Measurements from ENCODE around the gene DFFB.
A peak's percentile ranks its signal among the peaks of the same experiment; 100 is the strongest.
"Not testable (repeated sequence)": the region's sequence is repeated elsewhere in the genome, so short reads cannot be mapped to it uniquely, and the experiment has no call there.

The DFFB gene, protein sequence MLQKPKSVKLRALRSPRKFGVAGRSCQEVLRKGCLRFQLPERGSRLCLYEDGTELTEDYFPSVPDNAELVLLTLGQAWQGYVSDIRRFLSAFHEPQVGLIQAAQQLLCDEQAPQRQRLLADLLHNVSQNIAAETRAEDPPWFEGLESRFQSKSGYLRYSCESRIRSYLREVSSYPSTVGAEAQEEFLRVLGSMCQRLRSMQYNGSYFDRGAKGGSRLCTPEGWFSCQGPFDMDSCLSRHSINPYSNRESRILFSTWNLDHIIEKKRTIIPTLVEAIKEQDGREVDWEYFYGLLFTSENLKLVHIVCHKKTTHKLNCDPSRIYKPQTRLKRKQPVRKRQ

GRCh38 chr1:3856923-3857790, at the start of gene DFFB, which contains the start of gene CEP104:
Gene DFFB, plus strand, starts transcription at chr1:3857476. Its CDS starts 128 bp downstream, at chr1:3857604.
Gene CEP104, minus strand, starts transcription at chr1:3857211. Its CDS starts 4,804 bp downstream, at chr1:3852407.
- peak; percentile 45 for DNase-seq

DNA sequence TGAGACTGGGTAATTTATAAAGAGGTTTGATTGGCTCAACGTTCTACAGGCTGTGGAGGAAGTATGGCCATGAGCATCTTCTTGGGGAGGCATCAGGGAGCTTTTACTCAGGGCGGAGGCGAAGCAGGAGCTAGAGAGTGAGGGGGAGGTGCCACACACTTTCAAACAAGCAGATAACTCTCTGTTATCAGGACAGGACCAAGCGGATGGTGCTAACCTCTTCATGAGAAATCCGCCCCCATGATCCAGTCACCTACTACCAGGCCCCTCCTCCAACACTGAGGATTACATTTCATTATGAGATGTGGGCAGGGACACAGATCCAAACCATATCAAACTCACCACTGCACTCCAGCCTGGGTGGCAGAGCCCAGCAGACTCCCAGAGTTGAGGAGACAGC, 49.5 kb upstream of the DFFB start:
- DNase-seq: no peak

DNA sequence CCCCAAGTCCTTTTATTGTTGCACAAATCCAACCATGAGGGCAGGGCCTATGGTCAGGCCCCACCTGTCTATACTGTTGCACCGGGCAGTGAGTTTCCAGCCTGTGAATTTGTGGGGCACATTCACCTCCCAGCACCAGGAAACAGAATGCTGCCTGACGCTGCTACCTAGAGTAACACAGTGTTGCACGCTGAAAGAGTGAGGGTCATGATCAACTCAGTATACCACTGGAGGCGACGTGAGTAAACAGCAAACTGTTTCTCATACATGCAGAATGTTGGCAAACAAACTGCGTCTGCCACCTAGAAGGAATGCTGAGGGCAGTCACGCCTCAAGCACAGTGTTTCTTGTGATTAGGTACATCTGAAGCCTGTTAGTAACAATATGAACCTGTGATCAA, 47.6 kb upstream of the DFFB start:
- DNase-seq: no peak

DNA sequence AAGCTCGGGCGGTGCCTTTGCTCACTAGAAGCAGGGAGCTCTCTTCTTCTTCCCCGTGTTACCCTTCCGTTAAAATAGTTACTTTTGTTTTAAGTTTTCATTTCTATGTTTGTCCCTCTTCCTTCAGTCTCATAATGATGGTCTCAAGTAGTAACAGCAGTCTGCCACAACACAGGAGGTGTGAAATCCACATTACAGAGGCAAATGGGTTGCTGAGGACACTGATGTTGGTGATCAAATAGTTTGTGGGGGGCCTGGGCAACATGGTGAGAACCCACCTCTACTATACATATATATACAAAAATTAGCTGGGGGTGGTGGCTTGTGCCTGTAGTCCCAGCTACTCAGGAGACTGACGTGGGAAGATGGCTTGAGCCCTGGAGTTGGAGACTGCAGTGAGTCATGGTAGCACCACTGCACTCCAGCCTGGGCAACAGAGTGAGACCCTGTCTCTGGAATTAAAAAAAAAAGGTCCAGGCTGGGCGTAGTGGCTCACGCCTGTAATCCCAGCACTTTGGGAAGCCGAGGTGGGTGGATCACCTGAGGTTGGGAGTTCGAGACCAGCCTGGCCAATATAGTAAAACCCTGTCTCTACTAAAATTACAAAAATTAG, 47.0 kb upstream of the DFFB start:
- not testable (repeated sequence) for DNase-seq

DNA sequence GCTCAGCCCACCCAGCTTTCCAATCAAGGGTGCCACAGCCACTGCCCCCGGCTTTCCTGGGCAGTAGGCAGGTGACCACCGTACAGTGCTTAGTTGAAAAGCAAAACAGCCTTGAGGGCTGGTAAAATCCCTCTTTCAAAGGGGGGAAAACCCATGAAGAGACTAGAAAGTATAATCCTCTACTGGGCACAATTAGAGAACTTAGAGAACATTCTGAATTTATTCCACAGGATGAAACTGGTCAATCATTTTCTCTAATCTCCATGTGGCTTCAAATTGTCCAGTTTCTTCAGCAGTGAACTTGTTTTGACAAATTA, 45.7 kb upstream of the DFFB start:
- DNase-seq: no peak

- DNase-seq: no peak
Measured at GRCh38 chr1:3814065-3814464, 43.2 kb upstream of the DFFB start.

DNA sequence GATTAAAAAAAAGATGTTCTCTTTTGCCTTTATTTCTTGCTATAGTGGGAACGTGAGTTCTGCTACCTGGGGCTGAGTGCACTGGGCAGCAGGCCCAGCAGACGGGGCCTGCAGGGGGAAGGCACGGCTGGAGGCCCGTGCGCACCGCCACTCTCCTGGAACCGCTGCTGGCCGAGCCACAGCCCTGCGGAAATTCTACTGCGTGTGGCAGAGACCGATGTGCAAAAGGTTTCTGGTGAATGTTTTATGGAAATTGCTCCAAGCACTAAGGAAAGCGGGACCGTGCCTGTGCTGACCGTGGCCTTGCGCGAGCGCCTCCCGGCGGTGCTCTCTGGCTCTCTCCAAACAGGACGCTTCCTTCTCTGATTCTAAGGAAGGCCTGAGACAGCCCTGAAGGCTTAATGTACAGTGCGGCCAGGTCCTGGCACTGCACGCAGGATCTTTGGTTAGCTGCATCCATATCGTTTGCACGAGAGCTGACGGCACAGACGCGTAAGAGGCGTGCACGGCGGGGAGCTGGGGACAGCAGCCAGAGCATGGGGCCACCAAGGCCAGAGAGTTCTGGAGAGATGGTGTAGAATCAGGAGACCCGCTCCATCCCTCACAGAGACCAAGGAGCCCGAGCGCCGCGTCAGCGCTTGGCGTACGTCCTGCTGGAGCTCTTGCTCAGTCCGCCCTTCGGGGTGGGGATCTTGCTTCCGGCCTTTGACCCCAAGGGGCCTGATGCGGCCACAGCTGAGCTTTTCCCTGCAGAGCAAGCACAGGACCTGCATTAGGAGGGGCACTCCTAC, 42.3 kb upstream of the DFFB start:
- DNase-seq: no peak

DNA sequence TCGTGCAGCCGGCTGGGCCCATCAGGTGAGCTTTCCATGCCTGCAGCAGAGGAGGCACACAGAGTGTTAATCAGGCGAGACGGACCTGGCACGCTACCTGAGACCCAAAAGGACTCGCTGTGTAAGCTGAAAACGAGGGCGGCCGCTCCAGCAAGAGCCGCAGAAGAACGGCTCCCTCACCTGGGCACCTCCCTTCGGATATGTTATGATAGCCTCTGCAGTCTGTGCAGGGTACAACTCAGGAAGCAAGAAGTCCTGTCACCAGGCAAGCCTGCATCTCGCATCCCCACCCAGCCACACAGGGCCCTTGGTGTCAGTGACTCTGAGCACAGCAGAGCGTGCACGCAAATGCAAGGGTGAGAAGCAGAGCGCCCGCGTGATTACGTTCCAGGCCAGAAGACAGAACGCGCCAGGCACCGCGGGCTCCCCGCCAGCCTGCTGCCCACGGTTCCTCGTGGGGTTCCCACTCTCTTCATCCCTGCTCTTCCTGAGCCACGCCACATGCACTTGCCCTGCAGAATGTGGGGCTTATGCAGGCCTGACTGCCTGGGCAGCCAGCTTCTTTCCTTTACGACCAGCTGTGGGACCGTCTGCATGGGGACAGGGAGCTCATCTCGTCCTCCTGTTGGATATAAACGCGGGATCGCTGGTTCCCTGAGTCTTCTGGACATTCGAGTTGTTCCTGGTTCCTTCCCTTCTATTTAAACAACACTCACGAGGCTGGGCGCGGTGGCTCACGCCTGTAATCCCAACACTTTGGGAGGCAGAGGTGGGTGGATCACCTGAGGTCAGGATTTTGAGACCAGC, 40.7 kb upstream of the DFFB start:
- DNase-seq: no peak

GRCh38 chr1:3817138-3817740, 40.0 kb upstream of the DFFB start:
- DNase-seq: no peak

DNA sequence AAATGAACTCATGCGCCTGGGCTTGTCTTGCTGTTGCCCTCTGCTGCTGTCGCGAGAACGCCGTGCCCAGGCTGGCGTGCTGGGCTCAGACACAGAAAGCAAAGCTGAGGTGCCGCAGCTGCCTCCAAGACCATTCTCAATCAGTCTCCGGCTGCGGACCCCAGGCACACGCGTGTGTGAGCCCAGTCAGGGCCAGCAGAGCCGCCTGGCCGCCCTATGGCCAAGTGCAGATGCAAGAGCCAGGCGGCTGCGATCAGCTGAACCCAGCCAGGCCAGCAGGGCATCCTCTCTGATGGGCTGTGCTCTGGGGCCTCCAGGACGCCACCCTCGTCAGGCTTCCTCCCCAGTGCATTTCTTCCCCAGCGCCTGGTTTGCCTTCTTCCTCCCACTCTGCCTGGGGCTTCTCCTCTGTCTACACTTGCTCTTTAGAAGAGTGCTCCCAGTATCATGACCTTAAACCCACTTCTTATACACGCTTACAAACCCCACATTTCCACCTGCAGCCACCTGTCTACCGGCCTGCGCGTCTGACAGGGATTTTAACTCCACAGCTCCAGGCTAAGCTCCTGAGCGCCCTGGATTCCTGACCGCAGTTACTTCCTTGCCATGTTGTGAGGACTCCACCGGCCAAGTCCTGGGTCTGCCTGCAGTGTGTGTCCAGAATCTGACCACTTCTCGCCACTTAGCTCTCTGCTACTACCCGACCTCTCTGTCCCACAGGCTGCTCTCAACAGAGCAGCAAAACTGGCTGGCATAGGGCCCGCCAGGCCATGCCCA, 39.3 kb upstream of the DFFB start:
- no peak for DNase-seq

DNA sequence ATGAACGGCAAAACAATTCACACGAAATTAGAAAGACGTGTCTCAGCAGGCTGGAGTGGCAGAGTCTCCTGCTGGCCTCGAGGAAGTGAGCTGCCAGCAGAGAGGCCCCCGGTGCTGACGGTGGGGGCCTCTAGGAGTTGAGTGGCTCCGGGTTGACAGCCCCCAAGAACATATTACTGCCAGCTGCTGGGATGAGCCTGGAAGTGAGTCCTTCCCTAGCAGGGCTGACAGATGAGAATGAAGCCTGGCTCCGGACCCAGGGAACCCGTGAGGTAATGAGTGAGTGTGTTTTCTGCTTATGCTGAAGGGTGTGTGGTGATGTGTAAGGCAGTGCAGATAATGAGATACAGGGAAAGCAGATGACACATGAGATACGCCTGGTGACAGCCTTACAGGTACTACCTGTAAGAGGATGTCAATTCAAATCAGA, 37.5 kb upstream of the DFFB start:
- DNase-seq: no peak

DNA sequence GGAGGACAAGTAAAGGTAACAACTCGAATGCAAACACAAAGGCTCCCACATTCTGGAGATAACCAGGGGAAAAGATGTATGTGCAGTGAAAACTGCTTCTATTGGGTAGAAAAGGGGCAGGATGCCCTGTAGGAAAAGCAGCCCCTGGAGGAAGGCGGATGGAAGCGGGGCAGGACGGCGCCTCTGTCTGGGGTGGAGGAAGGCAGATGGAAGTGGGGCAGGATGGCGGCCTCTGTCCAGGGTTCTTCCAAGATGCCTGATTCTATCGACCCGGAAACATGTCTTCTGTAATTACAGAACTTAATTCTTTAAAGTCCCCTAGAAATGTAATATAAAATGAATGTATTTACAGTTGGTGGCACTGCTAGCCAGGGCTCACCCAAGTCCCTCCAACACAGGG, 37.0 kb upstream of the DFFB start:
- DNase-seq: no peak

DNA sequence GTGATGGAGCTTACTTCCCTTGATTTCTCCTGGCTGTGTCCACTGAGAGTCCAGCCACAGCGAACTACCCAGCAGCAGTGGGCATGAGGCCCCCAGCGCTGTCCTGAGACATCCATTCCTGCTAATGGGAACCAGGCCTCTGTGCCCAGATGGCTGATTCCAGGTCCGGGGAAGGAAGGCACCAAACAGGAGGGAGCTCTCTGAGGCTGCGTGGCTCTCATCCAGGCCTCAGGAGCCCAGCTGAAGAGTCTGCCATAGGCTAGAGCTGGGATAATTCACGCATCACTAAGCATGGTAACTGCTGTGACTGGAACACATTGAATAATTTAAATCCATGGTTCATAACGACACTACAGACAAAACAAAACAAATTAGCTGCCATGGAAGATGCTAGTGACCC, 36.3 kb upstream of the DFFB start:
- DNase-seq: no peak

DNA sequence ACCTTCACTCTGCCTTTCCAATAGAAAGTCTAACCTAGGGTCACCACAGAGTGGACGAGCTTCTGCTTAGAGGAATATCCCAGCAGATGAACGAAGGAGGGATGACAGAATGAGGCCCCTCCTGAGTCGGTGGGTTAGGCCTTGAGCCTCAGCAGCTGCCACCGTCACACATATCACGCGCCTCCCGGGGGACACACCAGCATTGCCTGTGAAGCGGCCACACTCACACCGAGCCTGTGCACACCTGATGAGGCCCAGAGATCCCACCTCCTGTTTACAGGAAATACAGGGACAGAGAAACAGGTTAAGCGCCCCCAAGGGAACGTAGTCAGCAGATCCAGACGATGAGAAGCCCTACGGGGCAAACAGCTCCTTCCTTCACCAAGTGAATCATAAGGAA, 35.8 kb upstream of the DFFB start:
- DNase-seq: no peak

DNA sequence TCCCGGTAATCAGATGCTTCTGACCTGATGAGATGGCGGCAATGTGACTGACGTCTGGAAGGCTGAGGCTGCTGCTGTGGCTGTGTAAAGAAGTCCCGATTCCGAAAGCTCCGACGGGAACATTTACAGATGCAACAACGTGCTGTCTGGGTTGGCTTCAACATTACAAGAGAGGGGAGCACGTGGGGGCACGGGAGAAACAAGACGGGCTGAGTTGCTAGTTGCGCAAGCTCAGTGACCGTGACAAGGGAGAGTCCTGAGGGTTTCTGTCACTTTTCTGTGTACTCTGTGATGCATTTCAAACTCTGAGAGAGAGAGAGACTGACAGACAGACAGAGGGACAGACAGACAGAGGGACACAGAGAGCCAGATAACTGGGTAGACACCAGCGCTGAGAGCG, 35.4 kb upstream of the DFFB start:
- no peak for DNase-seq

GRCh38 chr1:3822421-3822820, 34.9 kb upstream of the DFFB start:
- no peak for DNase-seq

DNA sequence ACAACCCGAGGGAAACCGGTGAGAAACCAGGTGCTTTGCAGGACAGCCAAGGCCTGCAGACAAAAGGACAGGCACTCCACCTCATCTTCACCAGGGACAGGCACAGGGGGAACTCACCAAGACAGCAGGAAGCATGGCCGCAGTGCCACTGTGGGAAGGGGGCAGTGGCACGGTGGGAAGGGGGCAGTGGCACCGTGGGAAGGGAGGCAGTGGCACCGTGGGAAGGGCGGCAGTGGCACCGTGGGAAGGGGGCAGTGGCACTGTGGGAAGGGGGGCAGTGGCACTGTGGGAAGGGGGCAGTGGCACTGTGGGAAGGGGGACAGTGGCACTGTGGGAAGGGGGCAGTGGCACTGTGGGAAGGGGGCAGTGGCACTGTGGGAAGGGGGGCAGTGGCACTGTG, 32.6 kb upstream of the DFFB start:
- DNase-seq: no peak

DNA sequence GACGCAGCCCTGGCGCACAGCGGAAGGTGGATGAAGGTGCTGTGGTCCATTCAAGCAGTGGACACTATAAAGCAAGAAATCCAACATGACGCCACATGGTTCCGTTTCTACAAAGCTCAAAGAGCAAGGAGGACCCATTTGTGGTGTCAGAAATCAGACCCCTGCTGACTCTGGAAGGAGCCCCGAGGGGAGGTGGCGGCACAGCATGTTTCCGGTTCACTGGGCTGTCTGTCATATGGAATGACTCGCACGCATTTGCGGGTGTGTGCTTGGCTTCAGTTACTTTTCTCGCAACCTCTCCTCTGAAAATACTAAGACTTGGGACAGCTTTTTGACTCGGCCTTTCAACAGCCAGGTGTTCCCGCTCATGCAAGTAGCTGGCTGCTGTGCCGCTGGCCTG, 31.9 kb upstream of the DFFB start:
- no peak for DNase-seq

DNA sequence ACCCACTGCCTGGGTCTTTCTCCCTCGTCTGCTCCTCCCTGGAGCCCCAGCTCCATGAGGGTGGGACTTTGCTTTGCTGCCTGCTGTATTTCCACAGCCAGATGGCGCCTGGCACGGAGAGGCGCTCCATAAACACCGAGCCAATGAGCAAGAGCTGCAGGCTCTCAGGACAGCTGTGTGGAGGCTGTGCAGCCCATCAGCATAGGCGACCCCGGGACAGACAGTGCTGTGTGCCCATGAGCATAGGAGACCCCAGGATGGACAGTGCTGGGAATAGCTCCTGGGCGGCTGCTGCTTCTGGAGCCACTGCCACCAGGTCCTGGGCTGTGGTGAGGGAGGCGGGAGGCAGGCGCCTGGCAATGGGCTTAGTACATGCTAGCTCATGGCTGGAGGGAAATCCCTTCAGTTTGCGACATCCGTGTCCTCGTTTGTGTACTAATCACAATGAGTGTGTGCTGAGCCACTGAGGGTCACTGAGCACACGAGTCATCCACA, 29.4 kb upstream of the DFFB start:
- no peak for DNase-seq

- DNase-seq: no peak
Measured at GRCh38 chr1:3828391-3828790, 28.9 kb upstream of the DFFB start.

DNA sequence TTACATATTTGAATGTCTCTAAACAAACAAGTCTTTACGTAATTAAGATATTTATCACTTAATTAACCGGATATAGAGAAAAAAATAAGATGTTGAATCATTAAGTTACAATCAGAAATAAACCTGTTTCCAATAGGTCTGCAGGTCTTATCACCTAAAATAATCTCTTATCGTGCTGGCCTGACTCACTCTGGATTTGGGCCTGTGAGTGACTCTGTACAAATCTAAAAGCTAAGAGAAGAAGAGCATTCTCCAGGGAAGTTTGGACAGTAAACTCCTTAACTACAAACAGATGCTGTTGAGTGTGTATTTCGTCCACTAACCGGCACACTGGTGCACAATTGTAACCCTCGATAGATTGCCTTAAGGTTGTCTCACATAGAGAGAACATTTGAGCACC, 25.6 kb upstream of the DFFB start:
- DNase-seq: no peak
